A549 (cell line): ENCODE measurements around the gene OR11H6. TPM values are rescaled to one million over a fixed set of nuclear protein-coding genes. Genes with fewer than 3 reads are reported as not detected.
"Not testable (repeated sequence)": the region's sequence is repeated elsewhere in the genome, so short reads cannot be mapped to it uniquely, and the experiment has no call there.

ENCODE experiments used
- ATAC-seq, 2 experiments: fragments of 200-7000 bp in 1 of 2; fragments of >200 bp in 1 of 2; cut with Nextera tagmentation in 1 of 2; cut with Tn5 transposase in 1 of 2; 3 replicates each; pipeline versions ENCODE4 v1.8.0 to v1.9.1; 2018 to 2020; ENCODE audit warnings: mild to moderate bottlenecking in 1 of 2, moderate library complexity in 1 of 2
- CTCF ChIA-PET: fragments of 300-600 bp; sonication (Branson Sonifier 250); formaldehyde crosslinking; extraction: SDS; loops from one replicate; lab custom pipeline; 2021; ENCODE audit warnings: antibody characterized with exemption, inconsistent platforms; lab: Yijun Ruan, JAX
- POLR2A ChIA-PET: fragments of 350-600 bp; formaldehyde crosslinking; extraction: SDS; loops from one replicate; lab custom pipeline; 2021; ENCODE audit warnings: antibody characterized with exemption, inconsistent platforms; lab: Yijun Ruan, JAX
- DNase-seq, 2 experiments: peaks; one replicate each; pipeline versions ENCODE4 v3.0.0 to v3.0.0-alpha.2; 2011 to 2016; ENCODE audit warnings: low read depth in 1 of 2, low spot score in 1 of 2
- FAIRE-seq: peaks from 2 replicates; lab custom pipeline; 2011; peaks lifted over from hg19 to GRCh38; lab: Jason Lieb, UNC
- H3K27ac ChIP-seq, 2 experiments: fragments of >200 bp; sonication (Bioruptor Twin); formaldehyde crosslinking; 3 replicates each; pipeline ENCODE4 v1.5.1; 2016 to 2017
- H3K4me1 ChIP-seq: fragments of >200 bp; sonication (Bioruptor Twin); formaldehyde crosslinking; 3 replicates; pipeline ENCODE4 v1.6.1; 2016
- H3K4me2 ChIP-seq: fragments of >200 bp; sonication (Bioruptor Twin); formaldehyde crosslinking; 3 replicates; pipeline ENCODE4 v1.6.1; 2016
- H3K4me3 ChIP-seq: fragments of >200 bp; sonication (Bioruptor Twin); formaldehyde crosslinking; 3 replicates; pipeline ENCODE4 v1.5.1; 2016
- H3K9me3 ChIP-seq: fragments of >200 bp; sonication (Bioruptor Twin); formaldehyde crosslinking; 3 replicates; pipeline ENCODE4 v1.6.1; 2016
- BHLHE40 ChIP-seq: IDR thresholded peaks from 2 replicates; pipeline ENCODE4 v1.6.1; 2012; ENCODE audit warnings: low read depth, low read length, inconsistent platforms
- CEBPB ChIP-seq, 2 experiments: fragments of >200 bp in 1 of 2; sonication (Bioruptor Twin) in 1 of 2; formaldehyde crosslinking in 1 of 2; IDR thresholded peaks; 2 replicates each; pipeline ENCODE4 v1.6.1; 2012 to 2016
- EP300 ChIP-seq, 2 experiments: fragments of >200 bp; sonication (Bioruptor Twin); formaldehyde crosslinking; IDR thresholded peaks; 2 replicates in 1 of 2; 3 replicates in 1 of 2; pipeline ENCODE4 v1.6.1; 2016 to 2017
- ESRRA ChIP-seq: fragments of 150-350 bp; IDR thresholded peaks from 2 replicates; pipeline ENCODE4 v1.6.1; 2014; ENCODE audit warnings: mild to moderate bottlenecking, low read length, borderline replicate concordance
- FOSB ChIP-seq: fragments of 250-450 bp; sonication (Bioruptor Pico); IDR thresholded peaks from 2 replicates; pipeline ENCODE4 v1.5.0; 2020; ENCODE audit warnings: mild to moderate bottlenecking, moderate library complexity
- KDM1A ChIP-seq: fragments of 200-600 bp; sonication (generic); IDR thresholded peaks from 2 replicates; pipeline ENCODE4 v1.6.1; 2016; ENCODE audit warnings: low read depth, mild to moderate bottlenecking
- MAFK ChIP-seq: fragments of 450-650 bp; IDR thresholded peaks from 2 replicates; pipeline ENCODE4 v1.6.1; 2014; ENCODE audit not compliant: partially characterized antibody
- NFE2L2 ChIP-seq: fragments of 150-350 bp; conservative IDR thresholded peaks from 2 replicates; pipeline ENCODE4 v1.6.1; 2014; ENCODE audit warnings: low read length
- NPAS2 ChIP-seq: fragments of 250-450 bp; sonication (Bioruptor Pico); IDR thresholded peaks from 2 replicates; pipeline ENCODE4 v1.8.0; 2022; ENCODE audit warnings: mild to moderate bottlenecking, moderate library complexity, borderline replicate concordance
- PHF8 ChIP-seq: fragments of 200-600 bp; sonication (generic); IDR thresholded peaks from 2 replicates; pipeline ENCODE4 v1.6.1; 2016; ENCODE audit warnings: low read depth, mild to moderate bottlenecking, antibody characterized with exemption, moderate library complexity, borderline replicate concordance
- RAD21 ChIP-seq, 2 experiments: fragments of >200 bp in 1 of 2; sonication (Bioruptor Twin) in 1 of 2; formaldehyde crosslinking in 1 of 2; IDR thresholded peaks in 1 of 2; conservative IDR thresholded peaks in 1 of 2; 2 replicates in 1 of 2; 3 replicates in 1 of 2; pipeline ENCODE4 v1.6.1; 2012 to 2018; ENCODE audit warnings: inconsistent platforms in 1 of 2
- SMC3 ChIP-seq: fragments of >200 bp; sonication (Bioruptor Twin); formaldehyde crosslinking; IDR thresholded peaks from 3 replicates; pipeline ENCODE4 v1.6.1; 2018; ENCODE audit warnings: inconsistent platforms
- ZC3H11A ChIP-seq: fragments of 450-650 bp; IDR thresholded peaks from 2 replicates; pipeline ENCODE4 v1.6.1; 2014; ENCODE audit warnings: antibody characterized with exemption, mild to moderate bottlenecking
- WGBS: methylation state at CpG from one replicate; pipeline ENCODE4 v1.1.6; 2017; ENCODE audit errors: missing lambda C conversion rate; 5-methylcytosine and 5-hydroxymethylcytosine counted together
- polyA plus RNA-seq, 4 experiments: library from polyadenylated mRNA; depleted of rRNA in 3 of 4; stranded (reverse); fragments of >200 nt; fragmentation: RNase III in 1 of 4; extraction: RNeasy Plus Mini Kit Qiagen cat#74134 plus additional on column Dnase treatment in 1 of 4; gene quantifications; 2 replicates in 3 of 4; 3 replicates in 1 of 4; pipeline ENCODE4 v1.2.3, GENCODE V29; 2011 to 2017
- TF ChIP-seq, protein P1 (sequence below): IDR thresholded peaks from 2 replicates; pipeline ENCODE4 v1.6.1; 2012; ENCODE audit warnings: low read depth, borderline replicate concordance

Gene OR11H6
- polyA plus RNA-seq, 2 of the 4 experiments (the other 2 are of a cell fraction) = not detected

DNA sequence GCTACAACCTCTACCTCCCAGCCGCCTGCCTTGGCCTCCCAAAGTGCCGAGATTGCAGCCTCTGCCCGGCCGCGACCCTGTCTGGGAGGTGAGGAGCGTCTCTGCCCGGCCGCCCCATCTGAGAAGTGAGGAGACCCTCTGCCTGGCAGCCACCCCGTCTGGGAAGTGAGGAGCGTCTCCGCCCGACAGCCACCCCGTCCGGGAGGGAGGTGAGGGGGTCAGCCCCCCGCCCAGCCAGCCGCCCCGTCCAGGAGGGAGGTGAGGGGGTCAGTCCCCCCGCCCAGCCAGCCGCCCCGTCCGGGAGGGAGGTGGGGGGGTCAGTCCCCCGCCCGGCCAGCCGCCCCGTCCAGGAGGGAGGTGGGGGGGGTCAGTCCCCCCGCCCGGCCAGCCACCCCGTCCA is 11.1 kb upstream of the OR11H6 start:
- H3K4me3 ChIP-seq, FAIRE-seq, H3K4me1 ChIP-seq, ATAC-seq, H3K4me2 ChIP-seq, H3K9me3 ChIP-seq, DNase-seq, POLR2A ChIA-PET, CTCF ChIA-PET, H3K27ac ChIP-seq: not testable (repeated sequence)
- WGBS = no CpG with 5 or more reads among the region's 28 CpGs

DNA sequence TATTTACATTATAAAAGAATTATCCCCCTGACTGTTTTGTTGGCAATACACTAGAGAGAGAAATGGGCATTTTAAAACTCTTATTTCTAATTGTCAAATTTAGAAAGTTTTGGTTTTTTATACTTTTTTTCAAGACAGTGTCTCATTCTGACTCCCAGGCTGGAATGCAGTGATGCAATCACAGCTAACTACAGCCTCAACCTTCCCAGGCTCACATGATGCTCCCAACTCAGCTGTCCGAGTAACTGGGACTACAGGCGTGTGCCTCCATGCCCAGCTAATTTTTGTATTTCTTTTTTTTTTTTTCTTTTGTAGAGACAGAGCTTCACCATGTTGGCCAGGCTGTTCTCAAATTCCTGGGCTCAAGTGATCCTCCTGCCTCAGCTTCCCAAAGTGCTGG is 8.3 kb upstream of the OR11H6 start:
- TF ChIP-seq NPAS2 (no peak), CEBPB (IDR thresholded peaks at IDR 0.05) (0 out of 4 replicates have a peak, but pooled peaks of 1 of the 2 experiments have one; percentile 12)
- TF ChIP-seq, all 56 proteins: peak for 1
- H3K4me2 ChIP-seq = no peak overlapping the region
- ATAC-seq (no peak), FAIRE-seq (no peak), DNase-seq (no peak)
- 0 out of 3 replicates have a peak, but pooled peaks cover 2% of the 10 kb centered on the region for H3K9me3 ChIP-seq
- H3K4me1 ChIP-seq = peaks cover 14% of the 10 kb centered on the region
- ChIA-PET CTCF (no interaction called here), POLR2A (no interaction called here)
- no peak overlapping the region for H3K4me3 ChIP-seq
- H3K27ac ChIP-seq = no peak overlapping the region
- WGBS = 49% methylated on average over 2 of the region's 2 CpGs

DNA sequence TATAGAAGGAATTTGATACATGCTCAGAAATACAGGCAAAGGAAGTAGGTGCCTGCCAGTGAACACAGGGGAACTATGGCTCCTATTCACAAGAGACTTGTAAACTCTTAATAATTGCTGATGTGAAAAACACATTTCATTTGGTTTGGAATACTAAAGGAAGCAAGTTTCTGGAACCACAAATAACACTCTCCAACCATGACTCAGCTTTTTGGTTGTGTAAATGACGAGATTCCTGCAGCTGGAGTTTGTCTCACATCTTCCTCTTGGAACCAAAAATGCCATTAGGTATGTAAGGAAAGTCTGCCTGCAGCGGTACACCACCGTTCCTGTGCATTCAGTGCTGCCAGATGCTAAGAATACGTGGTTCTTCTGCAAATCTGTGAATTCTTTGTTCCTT is 4.5 kb upstream of the OR11H6 start:
- ChIA-PET POLR2A (no interaction called here), CTCF (no interaction called here)
- Histone ChIP-seq H3K27ac (peak overlapping the region; percentile 50 to 55; a peak in 5 of 6 replicates), H3K4me3 (no peak overlapping the region), H3K9me3 (0 out of 3 replicates have a peak, but pooled peaks cover 2% of the 10 kb centered on the region), H3K4me2 (peak overlapping the region; percentile 66), H3K4me1 (peaks cover 14% of the 10 kb centered on the region)
- no peak for TF ChIP-seq RAD21 (conservative IDR thresholded peaks at IDR 0.05 in 1 of 2, IDR thresholded peaks at IDR 0.05 in 1 of 2)
- peak; percentile 87 for TF ChIP-seq NFE2L2
- TF ChIP-seq FOSB (CRISPR knock-in tag) = no peak
- peak; percentile 95 for TF ChIP-seq MAFK
- DNase-seq = peak in 1 of 2 experiments; percentile 42
- WGBS = 20% methylated on average over 4 of the region's 4 CpGs
- ATAC-seq = peak; percentile 47 to 52; a peak in 4 of 6 replicates
- no peak for FAIRE-seq

DNA sequence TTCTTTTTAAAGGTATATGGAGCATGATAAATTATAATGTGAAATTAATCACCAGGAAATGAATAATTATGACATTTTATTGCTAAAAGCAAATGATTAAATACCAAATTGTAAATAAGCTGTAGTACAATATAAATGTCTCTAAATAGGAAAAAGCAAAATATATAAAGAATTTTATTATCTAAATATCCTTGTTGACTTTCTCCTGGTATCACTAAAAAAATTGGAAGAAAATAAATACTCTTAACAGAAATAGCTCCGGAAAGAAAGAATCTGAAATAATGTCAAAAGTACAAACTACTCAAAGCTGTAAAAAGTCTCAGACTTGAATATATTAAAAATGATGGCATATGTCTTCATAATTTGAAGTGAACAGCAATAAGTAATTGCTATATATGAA is 5.2 kb downstream of the OR11H6 start, which contains the start of gene OR11H7:
TSS of gene OR11H7 (plus strand) at position 301 of the 400 bp plus-strand sequence.
- TF ChIP-seq ZC3H11A (no peak), EP300 (IDR thresholded peaks at IDR 0.05) (no peak), CEBPB (IDR thresholded peaks at IDR 0.05) (no peak), BHLHE40 (no peak), PHF8 (no peak), SMC3 (no peak), ESRRA (no peak), KDM1A (no peak)
- TF ChIP-seq, protein P1, sequence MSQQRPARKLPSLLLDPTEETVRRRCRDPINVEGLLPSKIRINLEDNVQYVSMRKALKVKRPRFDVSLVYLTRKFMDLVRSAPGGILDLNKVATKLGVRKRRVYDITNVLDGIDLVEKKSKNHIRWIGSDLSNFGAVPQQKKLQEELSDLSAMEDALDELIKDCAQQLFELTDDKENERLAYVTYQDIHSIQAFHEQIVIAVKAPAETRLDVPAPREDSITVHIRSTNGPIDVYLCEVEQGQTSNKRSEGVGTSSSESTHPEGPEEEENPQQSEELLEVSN = no peak
- H3K27ac ChIP-seq = no peak within 1 kb of the TSS
- FAIRE-seq (no peak), DNase-seq (no peak), ATAC-seq (no peak)
- no peak within 1 kb of the TSS for H3K4me2 ChIP-seq
- H3K4me1 ChIP-seq = no peaks in the 10 kb centered on the region
- no peak within 1 kb of the TSS for H3K4me3 ChIP-seq
- WGBS = 6% methylated on average over 1 of the region's 1 CpG
- ChIA-PET POLR2A (no interaction called here), CTCF (no interaction called here)
- no peaks in the 10 kb centered on the region for H3K9me3 ChIP-seq

DNA sequence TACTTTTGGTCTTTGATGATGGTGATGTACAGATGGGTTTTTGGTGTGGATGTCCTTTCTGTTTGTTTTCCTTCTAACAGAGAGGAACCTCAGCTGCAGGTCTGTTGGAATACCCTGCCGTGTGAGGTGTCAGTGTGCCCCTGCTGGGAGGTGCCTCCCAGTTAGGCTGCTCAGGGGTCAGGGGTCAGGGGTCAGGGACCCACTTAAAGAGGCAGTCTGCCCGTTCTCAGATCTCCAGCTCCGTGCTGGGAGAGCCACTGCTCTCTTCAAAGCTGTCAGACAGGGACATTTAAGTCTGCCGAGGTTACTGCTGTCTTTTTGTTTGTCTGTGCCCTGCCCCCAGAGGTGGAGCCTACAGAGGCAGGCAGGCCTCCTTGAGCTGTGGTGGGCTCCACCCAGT is 11.9 kb downstream of the OR11H6 start:
- H3K27ac ChIP-seq, H3K9me3 ChIP-seq, ATAC-seq, CTCF ChIA-PET, DNase-seq, H3K4me2 ChIP-seq, POLR2A ChIA-PET, H3K4me3 ChIP-seq, FAIRE-seq, H3K4me1 ChIP-seq: not testable (repeated sequence)
- WGBS = 26% methylated on average over 4 of the region's 4 CpGs
